ENCODE data around the gene OR51F1. TPM values are rescaled to one million over a fixed set of nuclear protein-coding genes. Genes with fewer than 3 reads are reported as not detected.
"Not testable (repeated sequence)": the region's sequence is repeated elsewhere in the genome, so short reads cannot be mapped to it uniquely, and the experiment has no call there.

Gene OR51F1
- total and polyA plus RNA-seq, 2 donors (not counting 3 experiments of a cell fraction or from before 2014, with no cell fraction given) = not detected

DNA sequence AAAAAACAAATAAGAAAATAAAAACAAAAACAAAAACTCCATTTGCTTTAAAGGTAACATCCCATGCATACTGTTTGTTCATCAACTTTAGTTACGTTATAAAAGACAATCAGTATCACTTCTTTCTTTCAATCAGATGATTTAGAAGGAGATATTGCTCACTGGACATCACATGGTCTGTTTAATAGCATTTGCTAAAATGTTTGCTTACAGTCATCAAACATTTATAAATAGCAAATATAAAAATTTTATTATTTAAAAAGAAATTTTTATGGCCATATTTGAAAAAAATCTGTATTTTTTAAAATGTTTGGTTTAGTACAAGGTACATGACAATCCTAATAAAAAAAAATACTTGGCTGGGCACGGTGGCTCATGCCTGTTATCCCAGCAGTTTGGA, 42.6 kb downstream of the OR51F1 start:
- H3K9me1 ChIP-seq (replicated peaks; ENCODE audit: control insufficient read depth, extremely low read depth, insufficient read depth, low read length) = no peaks in the 10 kb centered on the region
- H3K79me2 ChIP-seq (ENCODE audit: control insufficient read depth, insufficient read depth, low read length) = no peaks in the 10 kb centered on the region
- H3K4me1 ChIP-seq (ENCODE audit: control insufficient read depth, extremely low read depth, insufficient read depth, low read length) = no peaks in the 10 kb centered on the region
- FAIRE-seq = no peak
- intact Hi-C loops (cut with micrococcal nuclease) = no loop called here
- H3K27me3 ChIP-seq (ENCODE audit: control insufficient read depth in 2 of 2, insufficient read depth in 2 of 2, low read length in 2 of 2) = no peaks in the 10 kb centered on the region
- no peak overlapping the region for H3K4me2 ChIP-seq (ENCODE audit: insufficient read depth, low read length)
- ChIA-PET CTCF (no interaction called here), POLR2A (no interaction called here)
- TF ChIP-seq GATA2 (IDR thresholded peaks at IDR 0.05; ENCODE audit: insufficient read depth, insufficient read length, low read depth, low read length) (no peak), EZH2 (IDR thresholded peaks at IDR 0.05; ENCODE audit: borderline replicate concordance, low read depth, low read length, severe bottlenecking) (no peak), POLR2AphosphoS5 (IDR thresholded peaks at IDR 0.05; ENCODE audit: insufficient read depth, low read depth, low read length) (no peak), MYC (IDR thresholded peaks at IDR 0.05; ENCODE audit: low read depth, low read length) (no peak), FOS (IDR thresholded peaks at IDR 0.05; ENCODE audit: borderline replicate concordance, insufficient read depth, low read length) (no peak), POLR2A (IDR thresholded peaks at IDR 0.05; ENCODE audit: low read depth, low read length) (no peak)
- TF ChIP-seq, protein P1, sequence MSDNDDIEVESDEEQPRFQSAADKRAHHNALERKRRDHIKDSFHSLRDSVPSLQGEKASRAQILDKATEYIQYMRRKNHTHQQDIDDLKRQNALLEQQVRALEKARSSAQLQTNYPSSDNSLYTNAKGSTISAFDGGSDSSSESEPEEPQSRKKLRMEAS (IDR thresholded peaks at IDR 0.05; ENCODE audit: insufficient read depth, insufficient read length) = no peak
- TF ChIP-seq, protein P2, sequence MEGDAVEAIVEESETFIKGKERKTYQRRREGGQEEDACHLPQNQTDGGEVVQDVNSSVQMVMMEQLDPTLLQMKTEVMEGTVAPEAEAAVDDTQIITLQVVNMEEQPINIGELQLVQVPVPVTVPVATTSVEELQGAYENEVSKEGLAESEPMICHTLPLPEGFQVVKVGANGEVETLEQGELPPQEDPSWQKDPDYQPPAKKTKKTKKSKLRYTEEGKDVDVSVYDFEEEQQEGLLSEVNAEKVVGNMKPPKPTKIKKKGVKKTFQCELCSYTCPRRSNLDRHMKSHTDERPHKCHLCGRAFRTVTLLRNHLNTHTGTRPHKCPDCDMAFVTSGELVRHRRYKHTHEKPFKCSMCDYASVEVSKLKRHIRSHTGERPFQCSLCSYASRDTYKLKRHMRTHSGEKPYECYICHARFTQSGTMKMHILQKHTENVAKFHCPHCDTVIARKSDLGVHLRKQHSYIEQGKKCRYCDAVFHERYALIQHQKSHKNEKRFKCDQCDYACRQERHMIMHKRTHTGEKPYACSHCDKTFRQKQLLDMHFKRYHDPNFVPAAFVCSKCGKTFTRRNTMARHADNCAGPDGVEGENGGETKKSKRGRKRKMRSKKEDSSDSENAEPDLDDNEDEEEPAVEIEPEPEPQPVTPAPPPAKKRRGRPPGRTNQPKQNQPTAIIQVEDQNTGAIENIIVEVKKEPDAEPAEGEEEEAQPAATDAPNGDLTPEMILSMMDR (IDR thresholded peaks at IDR 0.05; ENCODE audit: extremely low read depth in 1 of 2, insufficient read depth in 1 of 2, low read depth in 1 of 2, low read length in 2 of 2) = no peak
- H2AFZ ChIP-seq (ENCODE audit: low read depth, low read length) = no peak overlapping the region
- no TSS peak for BruUV-seq (replicated peaks)
- H3K4me3 ChIP-seq (replicated peaks in 1 of 3; ENCODE audit: insufficient read depth in 1 of 3, low read depth in 1 of 3, low read length in 3 of 3) = no peak overlapping the region
- no peak for DNase-seq (ENCODE audit: low read depth, low spot score)
- no peaks in the 10 kb centered on the region for H4K20me1 ChIP-seq (replicated peaks; ENCODE audit: control insufficient read depth, extremely low read depth, insufficient read depth, low read length)
- no peak overlapping the region for H3K27ac ChIP-seq (ENCODE audit: insufficient read depth, low read depth, low read length)
- no peaks in the 10 kb centered on the region for H3K36me3 ChIP-seq (ENCODE audit: control insufficient read depth in 2 of 2, extremely low read depth in 1 of 2, insufficient read depth in 2 of 2, low read length in 2 of 2)
- no peak overlapping the region for H3K9ac ChIP-seq (replicated peaks; ENCODE audit: extremely low read depth, insufficient read depth, low read length)
- dilution Hi-C loops (cut with MboI; ENCODE audit: extremely low pct_ligation_motif_present, low sequenced_read_pairs) = no loop called here
- H3K9me3 ChIP-seq (replicated peaks; ENCODE audit: control insufficient read depth, insufficient read depth, low read length) = no peaks in the 10 kb centered on the region

- H4K20me1 ChIP-seq (replicated peaks; ENCODE audit: control insufficient read depth, extremely low read depth, insufficient read depth, low read length); H3K4me3 ChIP-seq (replicated peaks in 1 of 3; ENCODE audit: insufficient read depth in 1 of 3, low read depth in 1 of 3, low read length in 3 of 3); BruUV-seq (replicated peaks); H3K27me3 ChIP-seq (ENCODE audit: control insufficient read depth in 2 of 2, insufficient read depth in 2 of 2, low read length in 2 of 2); H3K4me1 ChIP-seq (ENCODE audit: control insufficient read depth, extremely low read depth, insufficient read depth, low read length); POLR2A ChIA-PET; H3K9me3 ChIP-seq (replicated peaks; ENCODE audit: control insufficient read depth, insufficient read depth, low read length); DNase-seq (ENCODE audit: low read depth, low spot score); H3K79me2 ChIP-seq (ENCODE audit: control insufficient read depth, insufficient read depth, low read length); intact Hi-C loops (cut with micrococcal nuclease); dilution Hi-C loops (cut with MboI; ENCODE audit: extremely low pct_ligation_motif_present, low sequenced_read_pairs); H3K9me1 ChIP-seq (replicated peaks; ENCODE audit: control insufficient read depth, extremely low read depth, insufficient read depth, low read length); H2AFZ ChIP-seq (ENCODE audit: low read depth, low read length); H3K27ac ChIP-seq (ENCODE audit: insufficient read depth, low read depth, low read length); H3K36me3 ChIP-seq (ENCODE audit: control insufficient read depth in 2 of 2, extremely low read depth in 1 of 2, insufficient read depth in 2 of 2, low read length in 2 of 2); CTCF ChIA-PET; FAIRE-seq; H3K4me2 ChIP-seq (ENCODE audit: insufficient read depth, low read length); H3K9ac ChIP-seq (replicated peaks; ENCODE audit: extremely low read depth, insufficient read depth, low read length): not testable (repeated sequence)
These were observed 46.9 kb downstream of the OR51F1 start for GRCh38 chr11:4722616-4723534.

All from endothelial cell of umbilical vein (primary cell).